Heart right ventricle (tissue), 16 donors: ENCODE measurements around the gene RAF1. TPM values are rescaled to one million over a fixed set of nuclear protein-coding genes. Genes with fewer than 3 reads are reported as not detected.

Source experiments
- ATAC-seq, 8 donors: fragments of 200-7000 bp; cut with Tn5 transposase; one replicate each; pipeline ENCODE4 v1.9.1; 2020; ENCODE audit warnings: mild to moderate bottlenecking in 8 of 8, moderate library complexity in 8 of 8, moderate number of reproducible peaks in 1 of 8
- DNase-seq, 2 donors: peaks; one replicate each; pipeline ENCODE4 v3.0.0-alpha.2; 2020
- H3K27ac ChIP-seq, 10 donors: fragments of 200-600 bp; sonication (generic) in 2 of 10; one replicate each; pipeline versions ENCODE4 v1.5.0 to v1.8.0; 2020 to 2022; ENCODE audit warnings: mild to moderate bottlenecking in 3 of 10
- H3K27me3 ChIP-seq, 7 donors: fragments of 200-600 bp; one replicate each; pipeline ENCODE4 v1.8.0; 2021 to 2022; ENCODE audit warnings: mild to moderate bottlenecking in 2 of 7
- H3K36me3 ChIP-seq, 9 donors: fragments of 200-600 bp; sonication (generic) in 1 of 9; one replicate each; pipeline versions ENCODE4 v1.5.0 to v1.8.0; 2020 to 2022; ENCODE audit warnings: mild to moderate bottlenecking in 2 of 9
- H3K4me1 ChIP-seq, 9 donors: fragments of 200-600 bp; sonication (generic) in 1 of 9; one replicate each; pipeline versions ENCODE4 v1.5.0 to v1.8.0; 2020 to 2022; ENCODE audit warnings: mild to moderate bottlenecking in 4 of 9
- H3K4me3 ChIP-seq, 10 donors: fragments of 200-600 bp; sonication (generic) in 2 of 10; one replicate each; pipeline versions ENCODE4 v1.5.0 to v1.8.0; 2020 to 2022; ENCODE audit warnings: mild to moderate bottlenecking in 7 of 10, moderate library complexity in 2 of 10
- H3K9me3 ChIP-seq, 11 donors: fragments of 200-600 bp in 10 of 11; sonication (generic) in 2 of 11; one replicate each; pipeline versions ENCODE4 v1.5.0 to v1.8.0; 2013 to 2022; ENCODE audit warnings: mild to moderate bottlenecking in 2 of 11, control low read depth in 1 of 11, moderate library complexity in 1 of 11
- WGBS, 2 donors: extraction: QIAGEN DNeasy Blood & Tissue Kit; methylation state at CpG; one replicate each; pipeline ENCODE4 v1.1.7; 2013; ENCODE audit warnings: inconsistent platforms in 1 of 2; 5-methylcytosine and 5-hydroxymethylcytosine counted together
- intact Hi-C, 10 donors: fragments of 100-400 bp; cut with DNase I; formaldehyde crosslinking; loops; one replicate each; pipeline versions ENCODE4 v1.11.1 to v1.14.2; 2022
- polyA plus RNA-seq, 2 donors: library from polyadenylated mRNA; stranded (reverse); fragments of 200-250 nt; gene quantifications; one replicate each; pipeline ENCODE4 v1.2.3, GENCODE V29; 2013
- total RNA-seq, 10 donors: library from RNA; stranded (reverse); fragmentation: NEBNext Ultra II Directional in 3 of 10; extraction: Animal tissue kit (Norgen Biotek cat#: 25700) in 3 of 10; gene quantifications; one replicate each; pipeline versions ENCODE4 v1.2.1 to v1.2.4, GENCODE V29; 2021 to 2023
- TF ChIP-seq, protein P1 (sequence below), 9 donors: fragments of 200-600 bp; sonication (generic) in 2 of 9; IDR thresholded peaks; one replicate each; pipeline versions ENCODE4 v1.5.0 to v1.8.0; 2021 to 2022; ENCODE audit warnings: antibody characterized with exemption in 9 of 9, mild to moderate bottlenecking in 5 of 9, moderate library complexity in 1 of 9
- donor health status: Arrhythmogenic right ventricular cardiomyopathy.
- donor health status: ischemic (EF 13 %, LVEDD 7.1; RV severe dilation, severe dysfunction).
- donor health status: healthy with polysubstance abuse.
- donor health status: DM: no; HTN: yes; CAD: no.
- donor health status: DM: no; HTN: no; CAD: no.
- donor health status: ischemic (EF 25% LVEDD 6.9; RV normal size, moderate dysfunction).
- donor health status: ischemic (EF 25% LVEDD 5.7; RV mildly dilated, moderate dysfunction).
- donor health status: healthy.
- donor health status: DM: yes; HTN: yes; CAD: no.
- donor health status: Ischemic cardiomyopathy.
- donor health status: ischemic (EF 35%, LVEDD 5.7; RV mildly dilated, moderate dysfunction).
- donor health status: nonischemic (EF 11% LVEDD 7.7; RV severe dilation, severe dysfunction).
- donor health status: DM: yes; HTN: yes; CAD: no.
- donor health status: PGD.
- donor health status: ischemic (EF 29% LVEDD 5.4; RV normal size, mild dysfunction).
- donor health status: nonischemic (EF 23%, LVEDD 6.1; RV moderate dilation, normal function).

Gene RAF1
- total and polyA plus RNA-seq, 12 donors, result 65.4 to 193 (median 123) TPM

- TF ChIP-seq, protein P1, sequence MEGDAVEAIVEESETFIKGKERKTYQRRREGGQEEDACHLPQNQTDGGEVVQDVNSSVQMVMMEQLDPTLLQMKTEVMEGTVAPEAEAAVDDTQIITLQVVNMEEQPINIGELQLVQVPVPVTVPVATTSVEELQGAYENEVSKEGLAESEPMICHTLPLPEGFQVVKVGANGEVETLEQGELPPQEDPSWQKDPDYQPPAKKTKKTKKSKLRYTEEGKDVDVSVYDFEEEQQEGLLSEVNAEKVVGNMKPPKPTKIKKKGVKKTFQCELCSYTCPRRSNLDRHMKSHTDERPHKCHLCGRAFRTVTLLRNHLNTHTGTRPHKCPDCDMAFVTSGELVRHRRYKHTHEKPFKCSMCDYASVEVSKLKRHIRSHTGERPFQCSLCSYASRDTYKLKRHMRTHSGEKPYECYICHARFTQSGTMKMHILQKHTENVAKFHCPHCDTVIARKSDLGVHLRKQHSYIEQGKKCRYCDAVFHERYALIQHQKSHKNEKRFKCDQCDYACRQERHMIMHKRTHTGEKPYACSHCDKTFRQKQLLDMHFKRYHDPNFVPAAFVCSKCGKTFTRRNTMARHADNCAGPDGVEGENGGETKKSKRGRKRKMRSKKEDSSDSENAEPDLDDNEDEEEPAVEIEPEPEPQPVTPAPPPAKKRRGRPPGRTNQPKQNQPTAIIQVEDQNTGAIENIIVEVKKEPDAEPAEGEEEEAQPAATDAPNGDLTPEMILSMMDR (IDR thresholded peaks at IDR 0.05), result no peak
- no peak for DNase-seq
- ATAC-seq, result no peak
- intact Hi-C loops, result loop anchor here in 1 of 10 donors (2.0 kb wide), 1 partner anchor 34 kb away; no protein-coding TSS in a partner anchor
- Histone ChIP-seq H3K27me3 (no peaks in the 10 kb centered on the region), H3K36me3 (peaks cover 0 to 54% (median 15%) of the 10 kb centered on the region in 9 donors), H3K9me3 (no peaks in the 10 kb centered on the region), H3K4me1 (peaks cover 3 to 48% (median 30%) of the 10 kb centered on the region in 9 donors), H3K27ac (no peak overlapping the region), H3K4me3 (no peak overlapping the region)
- WGBS, 2 donors, result 88 to 90% methylated on average over 6 of the region's 6 CpGs
These were observed 45.5 kb downstream of the RAF1 start for GRCh38 chr3:12618426-12618825.

DNA sequence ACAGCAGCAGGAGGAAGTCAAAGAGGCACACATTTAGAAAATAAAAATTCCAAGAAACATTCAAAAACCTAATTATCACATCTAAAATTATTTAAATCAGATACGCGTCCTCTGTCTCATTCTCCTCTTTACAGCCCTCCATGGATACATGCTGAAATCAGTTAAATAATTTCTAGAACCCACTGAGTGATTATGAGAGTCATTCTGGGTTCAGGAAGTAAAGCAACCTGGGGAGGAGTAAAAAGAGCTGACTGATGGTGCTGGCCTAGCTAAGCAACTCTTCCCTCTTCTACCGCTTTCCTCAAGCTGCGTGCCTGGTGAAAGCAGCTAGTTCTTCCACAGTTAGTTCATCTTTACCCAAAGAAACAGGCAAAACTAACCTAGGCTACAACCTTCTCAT, 48.7 kb downstream of the RAF1 start:
- no peak for DNase-seq
- Histone ChIP-seq H3K27ac (peak overlapping the region in 1 of 10 donors; percentile 10), H3K9me3 (no peaks in the 10 kb centered on the region), H3K27me3 (no peaks in the 10 kb centered on the region), H3K4me3 (no peak overlapping the region), H3K4me1 (peaks cover 0 to 37% (median 12%) of the 10 kb centered on the region in 9 donors), H3K36me3 (peaks cover 0 to 79% (median 27%) of the 10 kb centered on the region in 9 donors)
- TF ChIP-seq, protein P1 (IDR thresholded peaks at IDR 0.05), result no peak
- intact Hi-C loops, result no loop called here
- 95 to 97% methylated on average over 4 of the region's 4 CpGs for WGBS, 2 donors
- ATAC-seq, result no peak

GRCh38 chr3:12613250-12613649, 50.7 kb downstream of the RAF1 start:
- intact Hi-C loops, result no loop called here
- Histone ChIP-seq H3K27me3 (no peaks in the 10 kb centered on the region), H3K4me1 (peaks cover 0 to 37% (median 12%) of the 10 kb centered on the region in 9 donors), H3K4me3 (no peak overlapping the region), H3K9me3 (no peaks in the 10 kb centered on the region), H3K27ac (no peak overlapping the region), H3K36me3 (peaks cover 0 to 92% (median 42%) of the 10 kb centered on the region in 9 donors)
- ATAC-seq, result peak in 1 of 8 donors; percentile 41
- no peak for DNase-seq
- WGBS, 2 donors, result 31% methylated on average over 4 of the region's 4 CpGs
- TF ChIP-seq, protein P1 (IDR thresholded peaks at IDR 0.05), result no peak

- intact Hi-C loops, result no loop called here
- ATAC-seq, result no peak
These were observed 51.2 kb downstream of the RAF1 start for GRCh38 chr3:12612514-12613226.

More at GRCh38 chr3:12612514-12613226, 51.2 kb downstream of the RAF1 start:
- TF ChIP-seq, protein P1 (IDR thresholded peaks at IDR 0.05), result no peak
- Histone ChIP-seq H3K9me3 (no peaks in the 10 kb centered on the region), H3K36me3 (peaks cover 0 to 92% (median 42%) of the 10 kb centered on the region in 9 donors), H3K27me3 (no peaks in the 10 kb centered on the region), H3K4me3 (no peak overlapping the region), H3K27ac (no peak overlapping the region), H3K4me1 (peaks cover 0 to 37% (median 12%) of the 10 kb centered on the region in 9 donors)
- no peak for DNase-seq
- 82 to 90% methylated on average over 6 of the region's 6 CpGs for WGBS, 2 donors
